GM12865 (cell line): ENCODE results near the gene SEMA7A.
"Not testable (repeated sequence)": the region's sequence is repeated elsewhere in the genome, so short reads cannot be mapped to it uniquely, and the experiment has no call there.

ENCODE experiments used
- DNase-seq: peaks from one replicate; pipeline ENCODE4 v3.0.0; 2010; ENCODE audit warnings: low read depth
- H3K4me3 ChIP-seq: 2 replicates; pipeline ENCODE4 v1.5.1; 2011; ENCODE audit warnings: mild to moderate bottlenecking, low read depth, low read length, control low read depth
- CTCF ChIP-seq: IDR thresholded peaks from 2 replicates; pipeline ENCODE4 v1.5.1; 2011; ENCODE audit warnings: low read length, control low read depth, low read depth, inconsistent platforms; ENCODE audit not compliant: insufficient read depth; ENCODE audit errors: missing control alignments

SEMA7A gene

GRCh38 chr15:74365598-74366445 is 67.9 kb downstream of the SEMA7A start:
- H3K4me3 ChIP-seq = peak overlapping the region; percentile 36
- no peak for TF ChIP-seq CTCF
- DNase-seq = no peak

- no peak for TF ChIP-seq CTCF
- no peak overlapping the region for H3K4me3 ChIP-seq
- DNase-seq = no peak
These were observed 68.7 kb downstream of the SEMA7A start for GRCh38 chr15:74364936-74365597.

GRCh38 chr15:74362482-74362881 is 71.3 kb downstream of the SEMA7A start:
- no peak for DNase-seq
- TF ChIP-seq CTCF = no peak
- no peak overlapping the region for H3K4me3 ChIP-seq

GRCh38 chr15:74360855-74361254 is 72.9 kb downstream of the SEMA7A start:
- not testable (repeated sequence) for H3K4me3 ChIP-seq, DNase-seq

GRCh38 chr15:74359376-74359775 is 74.4 kb downstream of the SEMA7A start:
- H3K4me3 ChIP-seq, DNase-seq: not testable (repeated sequence)
